HG03039 (cell line): Measurements from ENCODE around the gene CERS2.
"Not testable (repeated sequence)": the region's sequence is repeated elsewhere in the genome, so short reads cannot be mapped to it uniquely, and the experiment has no call there.

Source experiments
- ATAC-seq: cut with Tn5 transposase; IDR thresholded peaks from one replicate; pipeline ENCODE4 v1.9.1; 2021; ENCODE audit warnings: mild to moderate bottlenecking, moderate library complexity; ENCODE audit not compliant: unreplicated experiment

CERS2 gene

GRCh38 chr1:150971583-150972416 lies 2.8 kb downstream of the CERS2 start:
- no peak for ATAC-seq

GRCh38 chr1:150970808-150971582 lies 3.6 kb downstream of the CERS2 start:
- no peak for ATAC-seq

- no peak for ATAC-seq
These were observed 5.0 kb downstream of the CERS2 start for GRCh38 chr1:150969626-150970025.

- ATAC-seq = no peak
These were observed 6.1 kb downstream of the CERS2 start for GRCh38 chr1:150968491-150968890.

GRCh38 chr1:150967936-150968335 lies 6.7 kb downstream of the CERS2 start:
- no peak for ATAC-seq

- no peak for ATAC-seq
These were observed 8.6 kb downstream of the CERS2 start for GRCh38 chr1:150966011-150966410.

GRCh38 chr1:150965605-150966004 lies 9.0 kb downstream of the CERS2 start:
- ATAC-seq = no peak

GRCh38 chr1:150964164-150964489 lies 10.5 kb downstream of the CERS2 start:
- no peak for ATAC-seq

GRCh38 chr1:150963321-150964163 lies 11.1 kb downstream of the CERS2 start:
- ATAC-seq = no peak

GRCh38 chr1:150961756-150962155 lies 12.9 kb downstream of the CERS2 start:
- ATAC-seq = no peak

GRCh38 chr1:150960646-150961045 lies 14.0 kb downstream of the CERS2 start:
- ATAC-seq = no peak

- ATAC-seq = no peak
These were observed 17.0 kb downstream of the CERS2 start for GRCh38 chr1:150957666-150958065.

GRCh38 chr1:150955280-150955679 lies 19.4 kb downstream of the CERS2 start:
- no peak for ATAC-seq

- ATAC-seq = no peak
These were observed 19.9 kb downstream of the CERS2 start for GRCh38 chr1:150954708-150955107.

GRCh38 chr1:150944856-150945255 lies 29.8 kb downstream of the CERS2 start:
- ATAC-seq = no peak

- ATAC-seq = no peak
These were observed 42.9 kb downstream of the CERS2 start for GRCh38 chr1:150931773-150932172.

GRCh38 chr1:150928775-150929174 lies 45.9 kb downstream of the CERS2 start:
- ATAC-seq = not testable (repeated sequence)

- no peak for ATAC-seq
These were observed 46.3 kb downstream of the CERS2 start for GRCh38 chr1:150928286-150928685.

- ATAC-seq = no peak
These were observed 47.0 kb downstream of the CERS2 start for GRCh38 chr1:150927624-150928023.

GRCh38 chr1:150926097-150926741 lies 48.4 kb downstream of the CERS2 start, which contains the start of gene SETDB1:
SETDB1 (plus strand) TSS chr1:150926363; CDS start chr1:150927715, 1,352 bp downstream.
- peak; percentile 86 for ATAC-seq

- ATAC-seq = no peak
These were observed 49.6 kb downstream of the CERS2 start for GRCh38 chr1:150925080-150925479.
